Measurements from ENCODE around the gene PTPRN.
A peak's percentile ranks its signal among the peaks of the same experiment; 100 is the strongest.

PTPRN gene

GRCh38 chr2:219245899-219246230 is 63.3 kb downstream of the PTPRN start:
- WGBS (ENCODE audit: insufficient coverage, insufficient read length), result no CpG with 5 or more reads among the region's 10 CpGs

GRCh38 chr2:219245148-219245898 is 63.9 kb downstream of the PTPRN start, which contains the start of the genes GLB1L and STK16:
Gene GLB1L, minus strand, starts transcription at chr2:219245444. Its CDS starts 1,871 bp downstream, at chr2:219243573.
Gene STK16, plus strand, starts transcription at chr2:219245479. Its CDS starts 521 bp downstream, at chr2:219246000.
- Histone ChIP-seq H3K4me3 (ENCODE audit: low read length) (peak within 1 kb of the TSS; percentile 63), H3K4me1 (ENCODE audit: control insufficient read depth, insufficient read depth, low read length) (peaks cover 2% of the 10 kb centered on the region; the same call in 1 of the 2 replicates), H3K27ac (ENCODE audit: low read length) (no peak within 1 kb of the TSS), H3K27me3 (ENCODE audit: control insufficient read depth, insufficient read depth, low read length) (no peaks in the 10 kb centered on the region), H3K36me3 (ENCODE audit: control insufficient read depth, insufficient read depth, low read length) (peaks cover under 1% of the 10 kb centered on the region), H3K9me3 (ENCODE audit: control insufficient read depth, insufficient read depth, low read length) (no peaks in the 10 kb centered on the region)
- DNase-seq (ENCODE audit: low read depth, low spot score), result peak; percentile 88
- WGBS (ENCODE audit: insufficient coverage, insufficient read length), result no CpG with 5 or more reads among the region's 46 CpGs

More at GRCh38 chr2:219245899-219246230, 63.3 kb downstream of the PTPRN start:
- no peak overlapping the region for H3K27ac ChIP-seq (ENCODE audit: low read length)
- peak overlapping the region; percentile 63; the same call in 1 of the 2 replicates for H3K4me3 ChIP-seq (ENCODE audit: low read length)
- peaks cover 2% of the 10 kb centered on the region; the same call in 1 of the 2 replicates for H3K4me1 ChIP-seq (ENCODE audit: control insufficient read depth, insufficient read depth, low read length)
- no peaks in the 10 kb centered on the region for H3K9me3 ChIP-seq (ENCODE audit: control insufficient read depth, insufficient read depth, low read length)
- H3K36me3 ChIP-seq (ENCODE audit: control insufficient read depth, insufficient read depth, low read length), result peaks cover 4% of the 10 kb centered on the region
- no peaks in the 10 kb centered on the region for H3K27me3 ChIP-seq (ENCODE audit: control insufficient read depth, insufficient read depth, low read length)
- no peak for DNase-seq (ENCODE audit: low read depth, low spot score)

GRCh38 chr2:219244789-219245147 is 64.4 kb downstream of the PTPRN start:
- WGBS (ENCODE audit: insufficient coverage, insufficient read length), result no CpG with 5 or more reads among the region's 6 CpGs
- Histone ChIP-seq H3K4me3 (ENCODE audit: low read length) (peak overlapping the region; percentile 63; the same call in 1 of the 2 replicates), H3K36me3 (ENCODE audit: control insufficient read depth, insufficient read depth, low read length) (no peaks in the 10 kb centered on the region), H3K27ac (ENCODE audit: low read length) (no peak overlapping the region), H3K27me3 (ENCODE audit: control insufficient read depth, insufficient read depth, low read length) (no peaks in the 10 kb centered on the region), H3K4me1 (ENCODE audit: control insufficient read depth, insufficient read depth, low read length) (peaks cover 2% of the 10 kb centered on the region; the same call in 1 of the 2 replicates), H3K9me3 (ENCODE audit: control insufficient read depth, insufficient read depth, low read length) (no peaks in the 10 kb centered on the region)
- DNase-seq (ENCODE audit: low read depth, low spot score), result no peak

GRCh38 chr2:219243291-219243761 is 65.9 kb downstream of the PTPRN start:
- H3K4me1 ChIP-seq (ENCODE audit: control insufficient read depth, insufficient read depth, low read length), result peaks cover 2% of the 10 kb centered on the region; the same call in 1 of the 2 replicates
- no CpG with 5 or more reads among the region's 28 CpGs for WGBS (ENCODE audit: insufficient coverage, insufficient read length)
- DNase-seq (ENCODE audit: low read depth, low spot score), result no peak
- H3K27me3 ChIP-seq (ENCODE audit: control insufficient read depth, insufficient read depth, low read length), result no peaks in the 10 kb centered on the region
- H3K27ac ChIP-seq (ENCODE audit: low read length), result no peak overlapping the region
- no peak overlapping the region for H3K4me3 ChIP-seq (ENCODE audit: low read length)
- H3K9me3 ChIP-seq (ENCODE audit: control insufficient read depth, insufficient read depth, low read length), result no peaks in the 10 kb centered on the region
- no peaks in the 10 kb centered on the region for H3K36me3 ChIP-seq (ENCODE audit: control insufficient read depth, insufficient read depth, low read length)

All from iPS DF 6.9 (cell line).